ENCODE data around the gene LZTFL1. TPM values are rescaled to one million over a fixed set of nuclear protein-coding genes. Genes with fewer than 3 reads are reported as not detected.

LZTFL1 gene
- total and polyA plus RNA-seq, 2 donors (not counting 3 experiments of a cell fraction or from before 2014, with no cell fraction given): 18.2 to 26.1 TPM

- dilution Hi-C loops (cut with MboI; ENCODE audit: extremely low pct_ligation_motif_present, low sequenced_read_pairs): no loop called here
- Histone ChIP-seq H2AFZ (ENCODE audit: low read depth, low read length) (no peak overlapping the region), H3K9me3 (replicated peaks; ENCODE audit: control insufficient read depth, insufficient read depth, low read length) (no peaks in the 10 kb centered on the region), H3K27me3 (ENCODE audit: control insufficient read depth in 2 of 2, insufficient read depth in 2 of 2, low read length in 2 of 2) (peaks cover 5 to 8% of the 10 kb centered on the region in 2 experiments), H3K36me3 (ENCODE audit: control insufficient read depth in 2 of 2, extremely low read depth in 1 of 2, insufficient read depth in 2 of 2, low read length in 2 of 2) (no peaks in the 10 kb centered on the region), H4K20me1 (replicated peaks; ENCODE audit: control insufficient read depth, extremely low read depth, insufficient read depth, low read length) (no peaks in the 10 kb centered on the region), H3K79me2 (ENCODE audit: control insufficient read depth, insufficient read depth, low read length) (no peaks in the 10 kb centered on the region), H3K4me1 (ENCODE audit: control insufficient read depth, extremely low read depth, insufficient read depth, low read length) (no peaks in the 10 kb centered on the region), H3K9me1 (replicated peaks; ENCODE audit: control insufficient read depth, extremely low read depth, insufficient read depth, low read length) (no peaks in the 10 kb centered on the region), H3K27ac (ENCODE audit: insufficient read depth, low read depth, low read length) (no peak overlapping the region), H3K4me3 (replicated peaks in 1 of 3; ENCODE audit: insufficient read depth in 1 of 3, low read depth in 1 of 3, low read length in 3 of 3) (no peak overlapping the region), H3K9ac (replicated peaks; ENCODE audit: extremely low read depth, insufficient read depth, low read length) (no peak overlapping the region), H3K4me2 (ENCODE audit: insufficient read depth, low read length) (no peak overlapping the region)
- ChIA-PET CTCF (interaction anchor here (0.8 to 1.0 kb wide), 2 partner anchors 10 to 57 kb away, joined by 3 read pairs; no protein-coding TSS in a partner anchor), POLR2A (no interaction called here)
- intact Hi-C loops (cut with micrococcal nuclease): no loop called here
- no TSS peak for BruUV-seq (replicated peaks)
- no peak for TF ChIP-seq EZH2 (IDR thresholded peaks at IDR 0.05; ENCODE audit: borderline replicate concordance, low read depth, low read length, severe bottlenecking)
- TF ChIP-seq FOS (IDR thresholded peaks at IDR 0.05; ENCODE audit: borderline replicate concordance, insufficient read depth, low read length): no peak
- no peak for TF ChIP-seq MAX (IDR thresholded peaks at IDR 0.05; ENCODE audit: insufficient read depth, insufficient read length)
- TF ChIP-seq, protein P1, sequence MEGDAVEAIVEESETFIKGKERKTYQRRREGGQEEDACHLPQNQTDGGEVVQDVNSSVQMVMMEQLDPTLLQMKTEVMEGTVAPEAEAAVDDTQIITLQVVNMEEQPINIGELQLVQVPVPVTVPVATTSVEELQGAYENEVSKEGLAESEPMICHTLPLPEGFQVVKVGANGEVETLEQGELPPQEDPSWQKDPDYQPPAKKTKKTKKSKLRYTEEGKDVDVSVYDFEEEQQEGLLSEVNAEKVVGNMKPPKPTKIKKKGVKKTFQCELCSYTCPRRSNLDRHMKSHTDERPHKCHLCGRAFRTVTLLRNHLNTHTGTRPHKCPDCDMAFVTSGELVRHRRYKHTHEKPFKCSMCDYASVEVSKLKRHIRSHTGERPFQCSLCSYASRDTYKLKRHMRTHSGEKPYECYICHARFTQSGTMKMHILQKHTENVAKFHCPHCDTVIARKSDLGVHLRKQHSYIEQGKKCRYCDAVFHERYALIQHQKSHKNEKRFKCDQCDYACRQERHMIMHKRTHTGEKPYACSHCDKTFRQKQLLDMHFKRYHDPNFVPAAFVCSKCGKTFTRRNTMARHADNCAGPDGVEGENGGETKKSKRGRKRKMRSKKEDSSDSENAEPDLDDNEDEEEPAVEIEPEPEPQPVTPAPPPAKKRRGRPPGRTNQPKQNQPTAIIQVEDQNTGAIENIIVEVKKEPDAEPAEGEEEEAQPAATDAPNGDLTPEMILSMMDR (IDR thresholded peaks at IDR 0.05; ENCODE audit: extremely low read depth in 1 of 2, insufficient read depth in 1 of 2, low read depth in 1 of 2, low read length in 2 of 2): no peak
- no peak for TF ChIP-seq MYC (IDR thresholded peaks at IDR 0.05; ENCODE audit: low read depth, low read length)
- no peak for TF ChIP-seq POLR2AphosphoS5 (IDR thresholded peaks at IDR 0.05; ENCODE audit: insufficient read depth, low read depth, low read length)
- DNase-seq (ENCODE audit: low read depth, low spot score) (no peak), FAIRE-seq (no peak)
These were observed 29.9 kb upstream of the LZTFL1 start for GRCh38 chr3:45871780-45872179.
